ENCODE results near the gene SNCG.

The SNCG gene

GRCh38 chr10:86960863-86961434 is 2.5 kb downstream of the SNCG start:
- DNase-seq (ENCODE audit: low read depth): no peak

GRCh38 chr10:86961481-86962091 is 3.2 kb downstream of the SNCG start:
- DNase-seq (ENCODE audit: low read depth): no peak

- DNase-seq (ENCODE audit: low read depth): no peak
Measured at GRCh38 chr10:86962136-86962980, 4.0 kb downstream of the SNCG start.

- DNase-seq (ENCODE audit: low read depth): no peak
Measured at GRCh38 chr10:86962981-86963310, 4.5 kb downstream of the SNCG start.

GRCh38 chr10:86963341-86963919 is 5.0 kb downstream of the SNCG start:
- DNase-seq (ENCODE audit: low read depth): no peak

GRCh38 chr10:86964061-86964846 is 5.9 kb downstream of the SNCG start:
- DNase-seq (ENCODE audit: low read depth): no peak

GRCh38 chr10:86964847-86965190 is 6.4 kb downstream of the SNCG start:
- no peak for DNase-seq (ENCODE audit: low read depth)

- DNase-seq (ENCODE audit: low read depth): no peak
Measured at GRCh38 chr10:86965986-86966654, 7.7 kb downstream of the SNCG start.

- no peak for DNase-seq (ENCODE audit: low read depth)
Measured at GRCh38 chr10:86967481-86967941, 9.1 kb downstream of the SNCG start.

- DNase-seq (ENCODE audit: low read depth): no peak
Measured at GRCh38 chr10:86968271-86968993, 10.0 kb downstream of the SNCG start, which contains the start of gene ADIRF. Gene ADIRF (plus strand): TSS chr10:86968482. CDS start chr10:86968545, 63 bp downstream.

- no peak for DNase-seq (ENCODE audit: low read depth)
Measured at GRCh38 chr10:86968994-86969355, 10.6 kb downstream of the SNCG start.

GRCh38 chr10:86969421-86970041 is 11.1 kb downstream of the SNCG start:
- DNase-seq (ENCODE audit: low read depth): no peak

GRCh38 chr10:86970162-86970981 is 12.0 kb downstream of the SNCG start:
- DNase-seq (ENCODE audit: low read depth): no peak

- no peak for DNase-seq (ENCODE audit: low read depth)
Measured at GRCh38 chr10:86970982-86971231, 12.5 kb downstream of the SNCG start.

- peak; percentile 77 for DNase-seq (ENCODE audit: low read depth)
Measured at GRCh38 chr10:86971232-86971991, 13.0 kb downstream of the SNCG start.

GRCh38 chr10:86972613-86973380 is 14.4 kb downstream of the SNCG start:
- no peak for DNase-seq (ENCODE audit: low read depth)

GRCh38 chr10:86974484-86974883 is 16.1 kb downstream of the SNCG start:
- no peak for DNase-seq (ENCODE audit: low read depth)

GRCh38 chr10:86976362-86977056 is 18.1 kb downstream of the SNCG start:
- DNase-seq (ENCODE audit: low read depth): no peak

All from iris pigment epithelial cell (primary cell).